Measurements from ENCODE around the gene GKN2.

- no peak for TF ChIP-seq EZH2 (IDR thresholded peaks at IDR 0.05)
- TF ChIP-seq POLR2AphosphoS5 (IDR thresholded peaks at IDR 0.05; ENCODE audit: borderline replicate concordance, low read depth, low read length) = no peak
- TF ChIP-seq FOXP2 (optimal IDR thresholded peaks at IDR 0.05; ENCODE audit: control extremely low read depth, extremely low read length, insufficient read depth) = no peak
These were observed 39.3 kb downstream of the GKN2 start for GRCh38 chr2:68913359-68913758.

All from SK-N-MC (cell line).